Coronary artery (tissue), 2 donors: ENCODE data around the gene SLC12A7.

ENCODE experiments used
- DNase-seq: peaks from one replicate; pipeline ENCODE4 v3.0.0-alpha.2; 2017; ENCODE audit warnings: low spot score
- H3K27ac ChIP-seq, 2 donors: fragments of 200-600 bp; sonication (generic); one replicate each; pipeline ENCODE4 v1.5.1; 2016 to 2019
- H3K4me3 ChIP-seq: fragments of 200-600 bp; sonication (generic); 2 replicates; pipeline ENCODE4 v1.5.1; 2016; ENCODE audit warnings: mild to moderate bottlenecking, moderate library complexity
- CTCF ChIP-seq: fragments of 200-600 bp; sonication (generic); IDR thresholded peaks from one replicate; pipeline ENCODE4 v1.5.1; 2019; ENCODE audit warnings: antibody characterized with exemption

Gene SLC12A7

DNA sequence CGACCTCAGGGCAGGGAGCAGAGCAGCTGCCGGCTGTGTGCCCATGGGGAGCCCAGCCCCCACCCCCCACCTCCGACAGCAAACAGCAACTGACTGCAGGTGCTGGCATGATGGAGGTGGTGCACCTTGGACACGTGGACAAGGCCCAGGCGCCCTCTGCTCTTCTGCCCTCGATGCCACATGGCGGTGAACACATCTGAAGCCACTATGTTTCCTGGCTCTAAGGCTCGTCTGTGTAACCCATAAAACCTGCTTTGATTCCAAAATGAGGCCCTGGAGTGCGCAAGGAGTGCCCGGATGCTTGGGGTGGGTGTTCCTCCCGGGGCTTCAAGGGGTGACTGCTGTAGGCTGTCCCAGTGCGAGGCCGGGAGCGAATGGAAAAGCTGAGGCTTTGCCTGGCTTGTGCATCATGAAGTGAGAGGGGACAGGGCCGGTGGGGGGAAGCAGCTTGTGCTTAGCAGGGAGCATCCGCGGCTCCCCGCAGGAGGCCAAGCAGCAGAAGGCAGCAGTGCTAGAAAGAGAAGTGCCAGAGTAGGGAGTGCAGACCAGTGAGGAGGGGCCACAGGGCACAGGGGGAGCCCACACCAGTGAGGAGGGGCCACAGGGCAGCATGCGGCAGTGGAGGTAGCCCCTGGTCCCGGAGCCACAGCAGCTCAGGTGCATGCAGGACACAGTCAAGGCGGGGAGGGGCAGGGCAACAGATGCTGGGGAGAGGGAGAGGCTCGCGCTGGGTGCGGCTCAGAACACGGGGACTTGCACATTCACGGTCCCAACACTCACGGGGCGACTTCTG is 73.2 kb downstream of the SLC12A7 start:
- no peak for DNase-seq
- TF ChIP-seq CTCF, result no peak
- H3K27ac ChIP-seq, result no peak overlapping the region
- no peak overlapping the region for H3K4me3 ChIP-seq

GRCh38 chr5:1037671-1038416 is 74.0 kb downstream of the SLC12A7 start:
- Histone ChIP-seq H3K4me3 (no peak overlapping the region), H3K27ac (no peak overlapping the region)
- TF ChIP-seq CTCF, result no peak
- no peak for DNase-seq

DNA sequence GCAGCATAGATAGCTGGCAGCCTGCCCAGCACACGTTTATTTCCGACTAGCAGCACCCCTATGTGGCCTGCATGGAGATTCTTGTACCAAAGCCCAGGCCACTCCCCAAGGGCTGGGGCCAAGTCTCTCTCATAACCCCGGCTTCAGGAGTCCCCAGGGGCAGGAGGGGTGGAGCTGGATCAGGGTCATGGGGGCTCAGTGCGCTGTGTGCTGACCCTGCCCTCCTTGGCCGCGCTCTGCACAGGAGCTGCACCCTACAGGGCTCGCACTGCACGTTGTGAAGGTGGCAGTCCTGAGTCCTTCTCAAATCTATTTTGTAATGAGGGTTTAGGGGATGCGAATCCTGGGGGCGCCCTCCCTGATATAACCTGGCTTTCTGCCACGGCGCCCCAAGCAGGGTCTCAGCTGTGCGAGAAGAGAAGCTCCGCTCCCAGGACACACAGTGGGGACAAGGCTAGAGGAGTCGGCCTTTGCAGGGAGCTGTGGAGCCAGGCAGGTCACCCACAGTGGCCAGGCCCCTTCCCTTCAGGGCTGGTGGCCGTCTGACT is 74.7 kb downstream of the SLC12A7 start:
- no peak overlapping the region for H3K27ac ChIP-seq
- no peak for DNase-seq
- no peak for TF ChIP-seq CTCF
- H3K4me3 ChIP-seq, result no peak overlapping the region

DNA sequence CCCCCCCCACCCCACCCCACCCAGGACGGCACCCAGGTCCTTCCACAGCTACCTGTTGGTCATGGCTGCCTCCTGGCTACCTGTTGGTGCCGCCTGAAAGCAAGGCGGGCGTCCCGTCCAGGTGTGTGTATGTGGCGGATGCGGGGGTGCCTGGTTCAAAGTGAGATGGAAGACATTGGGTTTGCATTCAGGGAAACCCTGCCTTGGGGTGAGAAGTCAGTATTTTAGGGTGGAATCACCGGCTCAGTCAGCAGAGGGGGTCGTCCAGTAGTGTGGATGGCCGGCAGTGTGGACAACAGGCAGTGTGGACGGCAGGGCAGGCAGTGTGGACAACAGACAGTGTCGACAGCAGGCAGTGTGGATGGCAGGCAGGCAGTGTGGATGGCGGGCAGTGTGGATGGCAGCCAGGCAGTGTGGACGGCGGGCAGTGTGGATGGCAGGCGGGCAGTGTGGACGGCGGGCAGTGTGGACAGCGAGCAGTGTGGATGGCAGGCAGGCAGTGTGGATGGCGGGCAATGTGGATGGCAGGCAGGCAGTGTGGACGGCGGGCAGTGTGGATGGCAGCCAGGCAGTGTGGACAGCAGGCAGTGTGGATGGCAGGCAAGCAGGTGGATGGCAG is 75.2 kb downstream of the SLC12A7 start:
- no peak for TF ChIP-seq CTCF
- DNase-seq, result no peak

GRCh38 chr5:1035421-1036405 is 76.2 kb downstream of the SLC12A7 start:
- DNase-seq, result no peak
- H3K4me3 ChIP-seq, result no peak overlapping the region
- TF ChIP-seq CTCF, result no peak
- no peak overlapping the region for H3K27ac ChIP-seq

More for the DNA sequence above, 75.2 kb downstream of the SLC12A7 start:
- Histone ChIP-seq H3K4me3 (no peak overlapping the region), H3K27ac (no peak overlapping the region)

- TF ChIP-seq CTCF, result no peak
- DNase-seq, result no peak
- Histone ChIP-seq H3K27ac (no peak overlapping the region), H3K4me3 (no peak overlapping the region)
These were observed 76.9 kb downstream of the SLC12A7 start for GRCh38 chr5:1034986-1035385.
